HCT116 (cell line): ENCODE data around the gene CDKAL1. TPM values are rescaled to one million over a fixed set of nuclear protein-coding genes. Genes with fewer than 3 reads are reported as not detected.

Source experiments
- ATAC-seq: fragments of 200-7000 bp; cut with Tn5 transposase; 2 replicates; pipeline ENCODE4 v1.9.1; 2020; ENCODE audit warnings: mild to moderate bottlenecking, moderate library complexity
- BruUV-seq: library from RNA; stranded (reverse); fragments of 400-500 nt; replicated peaks from 2 replicates; lab custom pipeline; 2021; lab: Mats Ljungman, UMichigan
- CTCF ChIA-PET: fragments of 300-600 bp; sonication (Branson Sonifier 250); formaldehyde crosslinking; loops from one replicate; lab custom pipeline; 2021; ENCODE audit warnings: antibody characterized with exemption; lab: Charles Lee
- POLR2A ChIA-PET: fragments of 300-600, 350-600 bp; sonication (Branson Sonifier 250); formaldehyde crosslinking; loops from one replicate; lab custom pipeline; 2021; ENCODE audit warnings: antibody characterized with exemption; lab: Charles Lee
- RAD21 ChIA-PET, 2 experiments: fragments of 300-600 bp; sonication (Branson Sonifier 250); formaldehyde crosslinking; loops; one replicate each; lab custom pipeline; 2023; ENCODE audit warnings: low total read pairs in 2 of 2; ENCODE audit not compliant: uncharacterized antibody in 2 of 2, unreplicated experiment in 2 of 2, low non-redundant PET in 1 of 2; lab: Charles Lee
- DNase-seq: peaks from one replicate; pipeline ENCODE4 v3.0.0-alpha.2; 2010; ENCODE audit warnings: low read depth, low spot score
- H2AFZ ChIP-seq: fragments of 200-600 bp; shearing (Covaris generic), sonication (generic); 2 replicates; pipeline ENCODE4 v1.6.1; 2017; ENCODE audit warnings: low read depth, mixed run types, mixed read lengths, antibody characterized with exemption, low read length; ENCODE audit not compliant: poor library complexity, severe bottlenecking
- H3K27ac ChIP-seq: 2 replicates; pipeline ENCODE4 v1.5.1; 2012; ENCODE audit warnings: low read depth, low read length
- H3K27me3 ChIP-seq: fragments of 200-600 bp; sonication (generic); 2 replicates; pipeline ENCODE4 v1.6.1; 2016; ENCODE audit warnings: mixed run types, low read length, mixed read lengths; ENCODE audit not compliant: insufficient read depth
- H3K36me3 ChIP-seq, 2 experiments: fragments of 200-500 bp in 1 of 2; fragments of 200-600 bp in 1 of 2; sonication (Bioruptor generic) in 1 of 2; sonication (generic) in 1 of 2; 2 replicates each; pipeline versions ENCODE4 v1.5.1 to v1.6.1; 2014 to 2016; ENCODE audit warnings: low read length in 2 of 2, inconsistent platforms in 1 of 2, mixed read lengths in 1 of 2, mixed run types in 1 of 2; ENCODE audit not compliant: insufficient read depth in 2 of 2, control insufficient read depth in 1 of 2
- H3K4me1 ChIP-seq, 2 experiments: fragments of 200-600 bp in 1 of 2; sonication (generic) in 1 of 2; 2 replicates each; pipeline versions ENCODE4 v1.5.1 to v1.6.1; 2012 to 2017; ENCODE audit warnings: low read length in 2 of 2, inconsistent platforms in 1 of 2, mild to moderate bottlenecking in 1 of 2, mixed read lengths in 1 of 2, mixed run types in 1 of 2, moderate library complexity in 1 of 2; ENCODE audit not compliant: insufficient read depth in 2 of 2, control insufficient read depth in 1 of 2
- H3K4me2 ChIP-seq: fragments of 200-600 bp; sonication (generic); 2 replicates; pipeline ENCODE4 v1.6.1; 2017; ENCODE audit warnings: mixed run types, low read length, mixed read lengths
- H3K4me3 ChIP-seq, 2 experiments: fragments of 200-600 bp in 1 of 2; sonication (generic) in 1 of 2; replicated peaks in 1 of 2; 2 replicates each; pipeline ENCODE4 v1.5.1; 2011 to 2016; ENCODE audit warnings: low read length in 2 of 2, control low read depth in 1 of 2, low read depth in 1 of 2, mild to moderate bottlenecking in 1 of 2, mixed read lengths in 1 of 2, mixed run types in 1 of 2
- H3K79me2 ChIP-seq: fragments of 200-600 bp; sonication (generic); 2 replicates; pipeline ENCODE4 v1.6.1; 2017; ENCODE audit warnings: mild to moderate bottlenecking, mixed run types, low read length, moderate library complexity, mixed read lengths; ENCODE audit not compliant: insufficient read depth
- H3K9ac ChIP-seq: fragments of 200-600 bp; sonication (generic); 2 replicates; pipeline ENCODE4 v1.6.1; 2016; ENCODE audit warnings: low read length, mixed read lengths
- H3K9me2 ChIP-seq: fragments of 200-600 bp; sonication (generic), shearing (Covaris generic); 2 replicates; pipeline ENCODE4 v1.6.1; 2017; ENCODE audit warnings: mixed run types, mild to moderate bottlenecking, moderate library complexity; ENCODE audit not compliant: insufficient read depth
- H3K9me3 ChIP-seq, 2 experiments: fragments of 200-500 bp in 1 of 2; fragments of 200-600 bp in 1 of 2; sonication (Bioruptor generic) in 1 of 2; sonication (generic) in 1 of 2; 2 replicates each; pipeline ENCODE4 v1.6.1; 2014 to 2017; ENCODE audit warnings: low read length in 2 of 2, mixed read lengths in 2 of 2, inconsistent platforms in 1 of 2, low read depth in 1 of 2, mild to moderate bottlenecking in 1 of 2, mixed run types in 1 of 2, moderate library complexity in 1 of 2; ENCODE audit not compliant: control insufficient read depth in 1 of 2, insufficient read depth in 1 of 2
- H4K20me1 ChIP-seq: fragments of 200-600 bp; sonication (generic), shearing (Covaris generic); 2 replicates; pipeline ENCODE4 v1.6.1; 2017; ENCODE audit warnings: mixed run types, mild to moderate bottlenecking, moderate library complexity; ENCODE audit not compliant: insufficient read depth
- CEBPB ChIP-seq: IDR thresholded peaks from 2 replicates; pipeline ENCODE4 v1.6.1; 2012; ENCODE audit warnings: low read depth
- JUND ChIP-seq: IDR thresholded peaks from 2 replicates; pipeline ENCODE4 v1.6.1; 2012
- POLR2AphosphoS5 ChIP-seq: IDR thresholded peaks from 2 replicates; pipeline ENCODE4 v1.6.1; 2011; ENCODE audit warnings: mild to moderate bottlenecking, low read depth, low read length, moderate library complexity
- SIN3A ChIP-seq: IDR thresholded peaks from 2 replicates; pipeline ENCODE4 v1.6.1; 2012; ENCODE audit warnings: low read depth
- SP1 ChIP-seq: IDR thresholded peaks from 2 replicates; pipeline ENCODE4 v1.6.1; 2012; ENCODE audit warnings: low read depth
- YY1 ChIP-seq: IDR thresholded peaks from 2 replicates; pipeline ENCODE4 v1.6.1; 2011; ENCODE audit warnings: low read length, low read depth, moderate library complexity, mild to moderate bottlenecking; ENCODE audit not compliant: insufficient replicate concordance; ENCODE audit errors: extremely low read depth
- intact Hi-C: fragments of 100-400 bp; cut with micrococcal nuclease; formaldehyde crosslinking; loops from 2 replicates; pipeline ENCODE4 v1.10.0; 2022
- total RNA-seq: library from RNA; stranded (reverse); gene quantifications from one replicate; pipeline ENCODE4 v1.2.1, GENCODE V29; 2021; ENCODE audit not compliant: unreplicated experiment
- TF ChIP-seq, protein P1 (sequence below), 3 experiments: fragments of 200-600 bp in 1 of 3; sonication (generic) in 1 of 3; IDR thresholded peaks in 2 of 3; conservative IDR thresholded peaks in 1 of 3; 2 replicates each; pipeline ENCODE4 v1.5.1; 2012 to 2017; ENCODE audit warnings: low read depth in 2 of 3, low read length in 2 of 3, antibody characterized with exemption in 1 of 3, borderline replicate concordance in 1 of 3, control low read depth in 1 of 3, mild to moderate bottlenecking in 1 of 3, mixed read lengths in 1 of 3, mixed run types in 1 of 3, moderate library complexity in 1 of 3; ENCODE audit not compliant: insufficient read depth in 1 of 3

CDKAL1 gene
- total RNA-seq, 1 experiment from 2014 or later = 14.9 TPM

- RAD21 ChIA-PET = no interaction called here
- intact Hi-C loops = no loop called here
- Histone ChIP-seq H3K9me2 (no peaks in the 10 kb centered on the region), H4K20me1 (no peaks in the 10 kb centered on the region), H3K4me1 (peaks cover 5% of the 10 kb centered on the region in 2 experiments; a peak in 2 of 4 replicates), H2AFZ (no peak overlapping the region), H3K4me3 (no peak overlapping the region), H3K79me2 (no peaks in the 10 kb centered on the region), H3K4me2 (no peak overlapping the region), H3K27me3 (no peaks in the 10 kb centered on the region), H3K9ac (no peak overlapping the region), H3K9me3 (no peaks in the 10 kb centered on the region), H3K27ac (no peak overlapping the region), H3K36me3 (no peaks in the 10 kb centered on the region)
- ATAC-seq (no peak), DNase-seq (no peak)
- POLR2A ChIA-PET = interaction anchor here (1.0 kb wide), 1 partner anchor 15 kb away, joined by 3 read pairs; no protein-coding TSS in a partner anchor
- BruUV-seq = no TSS peak
- CTCF ChIA-PET = interaction anchor here (1.4 to 1.9 kb wide), 2 partner anchors 12 to 25 kb away, joined by 4 to 8 read pairs; no protein-coding TSS in a partner anchor
- TF ChIP-seq, protein P1, sequence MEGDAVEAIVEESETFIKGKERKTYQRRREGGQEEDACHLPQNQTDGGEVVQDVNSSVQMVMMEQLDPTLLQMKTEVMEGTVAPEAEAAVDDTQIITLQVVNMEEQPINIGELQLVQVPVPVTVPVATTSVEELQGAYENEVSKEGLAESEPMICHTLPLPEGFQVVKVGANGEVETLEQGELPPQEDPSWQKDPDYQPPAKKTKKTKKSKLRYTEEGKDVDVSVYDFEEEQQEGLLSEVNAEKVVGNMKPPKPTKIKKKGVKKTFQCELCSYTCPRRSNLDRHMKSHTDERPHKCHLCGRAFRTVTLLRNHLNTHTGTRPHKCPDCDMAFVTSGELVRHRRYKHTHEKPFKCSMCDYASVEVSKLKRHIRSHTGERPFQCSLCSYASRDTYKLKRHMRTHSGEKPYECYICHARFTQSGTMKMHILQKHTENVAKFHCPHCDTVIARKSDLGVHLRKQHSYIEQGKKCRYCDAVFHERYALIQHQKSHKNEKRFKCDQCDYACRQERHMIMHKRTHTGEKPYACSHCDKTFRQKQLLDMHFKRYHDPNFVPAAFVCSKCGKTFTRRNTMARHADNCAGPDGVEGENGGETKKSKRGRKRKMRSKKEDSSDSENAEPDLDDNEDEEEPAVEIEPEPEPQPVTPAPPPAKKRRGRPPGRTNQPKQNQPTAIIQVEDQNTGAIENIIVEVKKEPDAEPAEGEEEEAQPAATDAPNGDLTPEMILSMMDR (IDR thresholded peaks at IDR 0.05 in 2 of 3, conservative IDR thresholded peaks at IDR 0.05 in 1 of 3; ENCODE audit: borderline replicate concordance in 1 of 3, insufficient read depth in 1 of 3, low read depth in 2 of 3, low read length in 2 of 3) = no peak
- TF ChIP-seq CEBPB (no peak), SP1 (no peak), JUND (no peak), SIN3A (no peak), POLR2AphosphoS5 (no peak), YY1 (no peak)
- TF ChIP-seq, all 23 proteins: peak for 0
Observed at GRCh38 chr6:20575704-20576451, 41.6 kb downstream of the CDKAL1 start.
